Mesenchymal stem cell (in vitro differentiated cells and primary cell): ENCODE measurements around the gene DPYD.

Source experiments
- DNase-seq: peaks from one replicate; pipeline ENCODE4 v3.0.0-alpha.2; 2013
- H2AFZ ChIP-seq: one replicate; pipeline ENCODE4 v1.6.1; 2013; ENCODE audit warnings: low read depth, mild to moderate bottlenecking, control low read depth, inconsistent platforms, low read length, moderate library complexity
- H2AK5ac ChIP-seq: 2 replicates; pipeline ENCODE4 v1.6.1; 2013; ENCODE audit warnings: low read length, moderate library complexity, mild to moderate bottlenecking, inconsistent platforms; ENCODE audit not compliant: severe bottlenecking
- H2BK120ac ChIP-seq: one replicate; pipeline ENCODE4 v1.6.1; 2013; ENCODE audit warnings: low read depth, mild to moderate bottlenecking, inconsistent platforms, low read length, moderate library complexity
- H2BK12ac ChIP-seq, 2 experiments: one replicate each; pipeline ENCODE4 v1.6.1; 2013; ENCODE audit warnings: inconsistent platforms in 2 of 2, low read length in 2 of 2, mild to moderate bottlenecking in 2 of 2, moderate library complexity in 2 of 2, control low read depth in 1 of 2
- H2BK15ac ChIP-seq: one replicate; pipeline ENCODE4 v1.6.1; 2013; ENCODE audit warnings: mild to moderate bottlenecking, low read depth, inconsistent platforms; ENCODE audit not compliant: poor library complexity, severe bottlenecking
- H2BK5ac ChIP-seq: 2 replicates; pipeline ENCODE4 v1.6.1; 2013; ENCODE audit warnings: low read depth, mild to moderate bottlenecking, low read length, control low read depth, inconsistent platforms; ENCODE audit not compliant: poor library complexity, severe bottlenecking
- H3K14ac ChIP-seq, 2 experiments: one replicate each; pipeline ENCODE4 v1.6.1; 2013; ENCODE audit warnings: inconsistent platforms in 2 of 2, low read length in 2 of 2, control low read depth in 1 of 2, mild to moderate bottlenecking in 1 of 2, moderate library complexity in 1 of 2
- H3K18ac ChIP-seq, 2 experiments: one replicate each; pipeline ENCODE4 v1.6.1; 2013; ENCODE audit warnings: inconsistent platforms in 2 of 2, low read length in 2 of 2, control low read depth in 1 of 2, low read depth in 1 of 2, mild to moderate bottlenecking in 1 of 2
- H3K23ac ChIP-seq, 2 experiments: one replicate each; pipeline ENCODE4 v1.6.1; 2013; ENCODE audit warnings: inconsistent platforms in 2 of 2, low read length in 2 of 2, mild to moderate bottlenecking in 2 of 2, moderate library complexity in 2 of 2, control low read depth in 1 of 2
- H3K27ac ChIP-seq: 2 replicates; pipeline ENCODE4 v1.5.1; 2013; ENCODE audit warnings: mild to moderate bottlenecking, moderate library complexity, low read length, control low read depth, inconsistent platforms; ENCODE audit not compliant: poor library complexity, severe bottlenecking
- H3K27me3 ChIP-seq, 2 experiments: 2 replicates each; pipeline versions ENCODE4 v1.6.1 to v1.7.0; 2013; ENCODE audit warnings: low read length in 2 of 2, mild to moderate bottlenecking in 2 of 2, moderate library complexity in 2 of 2, control low read depth in 1 of 2, inconsistent platforms in 1 of 2; ENCODE audit not compliant: control insufficient read depth in 1 of 2, insufficient read depth in 1 of 2
- H3K36me3 ChIP-seq, 2 experiments: 2 replicates each; pipeline versions ENCODE4 v1.6.1 to v1.7.0; 2013; ENCODE audit warnings: low read length in 2 of 2, control low read depth in 1 of 2, inconsistent platforms in 1 of 2, low read depth in 1 of 2, mild to moderate bottlenecking in 1 of 2; ENCODE audit not compliant: insufficient read depth in 2 of 2, control insufficient read depth in 1 of 2
- H3K4ac ChIP-seq, 2 experiments: one replicate each; pipeline ENCODE4 v1.6.1; 2013; ENCODE audit warnings: inconsistent platforms in 2 of 2, low read length in 2 of 2, mild to moderate bottlenecking in 2 of 2, moderate library complexity in 2 of 2, control low read depth in 1 of 2, low read depth in 1 of 2
- H3K4me1 ChIP-seq: 2 replicates; pipeline ENCODE4 v1.6.1; 2013; ENCODE audit warnings: low read depth, low read length, control low read depth; ENCODE audit not compliant: control insufficient read depth, insufficient read depth
- H3K4me2 ChIP-seq: 2 replicates; pipeline ENCODE4 v1.6.1; 2013; ENCODE audit warnings: low read length, mild to moderate bottlenecking, inconsistent platforms; ENCODE audit not compliant: poor library complexity, severe bottlenecking
- H3K4me3 ChIP-seq, 2 experiments: 2 replicates each; pipeline versions ENCODE4 v1.5.1 to v1.7.0; 2013; ENCODE audit warnings: low read length in 2 of 2, mild to moderate bottlenecking in 2 of 2, control low read depth in 1 of 2, low read depth in 1 of 2; ENCODE audit not compliant: insufficient read depth in 1 of 2
- H3K79me1 ChIP-seq: replicated peaks from 2 replicates; pipeline ENCODE4 v1.6.1; 2013; ENCODE audit warnings: mild to moderate bottlenecking, control low read depth, low read length, inconsistent platforms; ENCODE audit not compliant: poor library complexity, severe bottlenecking
- H3K9ac ChIP-seq: 2 replicates; pipeline ENCODE4 v1.7.0; 2013; ENCODE audit warnings: mild to moderate bottlenecking, low read length, moderate library complexity
- H3K9me3 ChIP-seq: 2 replicates; pipeline ENCODE4 v1.7.0; 2013; ENCODE audit warnings: mild to moderate bottlenecking, low read length; ENCODE audit not compliant: control insufficient read depth
- H4K8ac ChIP-seq: one replicate; pipeline ENCODE4 v1.6.1; 2013; ENCODE audit warnings: inconsistent platforms, mild to moderate bottlenecking, low read length, moderate library complexity
- H4K91ac ChIP-seq: one replicate; pipeline ENCODE4 v1.6.1; 2013; ENCODE audit warnings: mild to moderate bottlenecking, low read length, inconsistent platforms
- WGBS: methylation state at CpG from one replicate; pipeline ENCODE4 v1.1.7; 2013; ENCODE audit warnings: mixed read lengths; 5-methylcytosine and 5-hydroxymethylcytosine counted together

DPYD gene

GRCh38 chr1:97738270-97738669, 182.6 kb downstream of the DPYD start:
- no peak overlapping the region for H2AFZ ChIP-seq
- no peak overlapping the region for H3K18ac ChIP-seq
- H3K4me2 ChIP-seq: no peak overlapping the region
- no peaks in the 10 kb centered on the region for H3K27me3 ChIP-seq
- no peak overlapping the region for H3K14ac ChIP-seq
- no peak overlapping the region for H3K4ac ChIP-seq
- H3K9ac ChIP-seq: no peak overlapping the region
- no peaks in the 10 kb centered on the region for H3K9me3 ChIP-seq
- H3K4me3 ChIP-seq: no peak overlapping the region
- H3K27ac ChIP-seq: no peak overlapping the region
- no peak for DNase-seq
- H2BK15ac ChIP-seq: no peak overlapping the region
- 85% methylated on average over 3 of the region's 3 CpGs for WGBS
- H2BK5ac ChIP-seq: no peak overlapping the region
- H4K8ac ChIP-seq: no peak overlapping the region
- no peaks in the 10 kb centered on the region for H3K4me1 ChIP-seq
- H2BK12ac ChIP-seq: no peak overlapping the region
- no peak overlapping the region for H2AK5ac ChIP-seq
- H4K91ac ChIP-seq: no peak overlapping the region
- peaks cover 0 to 7% of the 10 kb centered on the region in 2 experiments for H3K36me3 ChIP-seq
- H3K79me1 ChIP-seq: no peaks in the 10 kb centered on the region
- H3K23ac ChIP-seq: no peak overlapping the region
- no peak overlapping the region for H2BK120ac ChIP-seq

DNA sequence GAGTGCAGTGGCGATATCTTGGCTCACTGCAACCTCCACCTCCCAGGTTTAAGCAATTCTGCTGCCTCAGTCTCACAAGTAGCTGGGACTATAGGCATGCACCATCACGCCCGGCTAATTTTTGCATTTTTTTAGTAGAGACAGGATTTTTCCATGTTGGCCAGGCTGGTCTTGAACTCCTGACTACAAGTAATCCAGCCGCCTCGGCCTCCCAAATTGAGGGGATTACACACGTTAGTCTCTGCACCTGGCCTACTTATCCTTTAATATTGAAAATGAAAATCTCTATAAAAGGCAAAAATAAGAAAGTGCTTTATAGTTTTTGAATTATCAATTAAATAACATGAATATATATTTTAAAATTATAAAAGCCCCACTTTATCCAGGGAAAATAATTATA, 190.6 kb downstream of the DPYD start:
- Histone ChIP-seq H2AFZ (no peak overlapping the region), H3K23ac (no peak overlapping the region), H3K9ac (no peak overlapping the region), H3K27me3 (no peaks in the 10 kb centered on the region), H2BK15ac (no peak overlapping the region), H3K4me3 (no peak overlapping the region), H2BK5ac (no peak overlapping the region), H3K36me3 (no peaks in the 10 kb centered on the region), H2AK5ac (no peak overlapping the region), H2BK120ac (no peak overlapping the region), H4K91ac (no peak overlapping the region), H3K79me1 (no peaks in the 10 kb centered on the region), H3K14ac (no peak overlapping the region), H3K9me3 (no peaks in the 10 kb centered on the region), H3K4ac (no peak overlapping the region), H3K18ac (no peak overlapping the region), H2BK12ac (no peak overlapping the region), H3K4me1 (no peaks in the 10 kb centered on the region), H4K8ac (no peak overlapping the region), H3K27ac (no peak overlapping the region), H3K4me2 (no peak overlapping the region)
- 82% methylated on average over 3 of the region's 6 CpGs for WGBS
- no peak for DNase-seq

- Histone ChIP-seq H2AFZ (no peak overlapping the region), H3K18ac (no peak overlapping the region), H3K4me2 (no peak overlapping the region), H3K23ac (no peak overlapping the region), H3K9me3 (peaks cover 7% of the 10 kb centered on the region), H3K4me1 (no peaks in the 10 kb centered on the region), H3K27ac (no peak overlapping the region), H3K9ac (no peak overlapping the region), H3K4me3 (no peak overlapping the region), H3K79me1 (no peaks in the 10 kb centered on the region), H3K27me3 (no peaks in the 10 kb centered on the region), H4K91ac (no peak overlapping the region), H3K4ac (no peak overlapping the region), H3K36me3 (no peaks in the 10 kb centered on the region), H2BK12ac (no peak overlapping the region), H3K14ac (no peak overlapping the region), H2BK120ac (no peak overlapping the region), H4K8ac (no peak overlapping the region), H2BK5ac (no peak overlapping the region), H2AK5ac (no peak overlapping the region), H2BK15ac (no peak overlapping the region)
- 100% methylated on average over 1 of the region's 1 CpG for WGBS
- no peak for DNase-seq
Measured at GRCh38 chr1:97728436-97728835, 192.4 kb downstream of the DPYD start.

DNA sequence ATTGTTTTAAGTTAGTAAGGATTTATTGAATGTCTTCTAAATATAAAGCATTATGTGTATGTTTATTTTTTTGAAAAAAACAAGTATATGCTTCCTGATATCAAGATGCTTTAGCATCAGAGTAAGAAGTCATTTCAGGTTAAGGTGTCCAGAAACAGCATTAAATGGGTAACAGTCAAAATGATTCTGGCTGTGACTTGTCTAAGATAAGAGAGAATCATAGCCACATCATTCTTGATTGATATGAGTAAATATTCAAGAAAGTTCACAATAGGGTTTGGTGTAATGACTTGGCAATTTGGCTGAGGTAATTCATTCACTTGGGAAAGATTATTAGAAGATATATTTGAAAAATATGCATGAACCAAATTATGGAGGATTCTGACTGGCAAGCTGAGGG, 193.8 kb downstream of the DPYD start:
- no peak overlapping the region for H3K4ac ChIP-seq
- no peak for DNase-seq

More for the DNA sequence above, 193.8 kb downstream of the DPYD start:
- Histone ChIP-seq H2AFZ (no peak overlapping the region), H3K14ac (no peak overlapping the region), H2BK120ac (no peak overlapping the region), H4K8ac (no peak overlapping the region), H3K27me3 (no peaks in the 10 kb centered on the region), H3K27ac (no peak overlapping the region), H3K36me3 (no peaks in the 10 kb centered on the region), H2AK5ac (no peak overlapping the region), H2BK15ac (no peak overlapping the region), H4K91ac (no peak overlapping the region), H3K4me2 (no peak overlapping the region), H3K23ac (no peak overlapping the region), H2BK5ac (no peak overlapping the region), H3K4me3 (no peak overlapping the region), H3K9ac (no peak overlapping the region), H2BK12ac (no peak overlapping the region), H3K79me1 (no peaks in the 10 kb centered on the region), H3K18ac (no peak overlapping the region), H3K4me1 (no peaks in the 10 kb centered on the region), H3K9me3 (peaks cover 7% of the 10 kb centered on the region)
